Osteoblast (primary cell): ENCODE data around the gene CCSER2. TPM values are rescaled to one million over a fixed set of nuclear protein-coding genes. Genes with fewer than 3 reads are reported as not detected.
A peak's percentile ranks its signal among the peaks of the same experiment; 100 is the strongest.

Experiments
- DNase-seq: peaks from one replicate; pipeline ENCODE4 v3.0.0; 2011; ENCODE audit warnings: low spot score, mixed read lengths; ENCODE audit not compliant: insufficient read length; ENCODE audit errors: missing footprints
- H2AFZ ChIP-seq: 2 replicates; pipeline ENCODE4 v1.6.0; 2011; ENCODE audit warnings: mild to moderate bottlenecking, low read length
- H3K27ac ChIP-seq: 2 replicates; pipeline ENCODE4 v1.5.1; 2011; ENCODE audit warnings: mild to moderate bottlenecking, low read depth, low read length, moderate library complexity
- H3K27me3 ChIP-seq: 2 replicates; pipeline ENCODE4 v1.6.0; 2012; ENCODE audit warnings: mild to moderate bottlenecking, control low read depth, inconsistent platforms, low read length, moderate library complexity; ENCODE audit not compliant: insufficient read depth
- H3K36me3 ChIP-seq: 2 replicates; pipeline ENCODE4 v1.5.1; 2011; ENCODE audit warnings: mild to moderate bottlenecking, low read length, control low read depth, moderate library complexity; ENCODE audit not compliant: insufficient read depth
- H3K4me1 ChIP-seq: 2 replicates; pipeline ENCODE4 v1.5.1; 2011; ENCODE audit warnings: mild to moderate bottlenecking, low read length, control low read depth, moderate library complexity; ENCODE audit not compliant: insufficient read depth
- H3K4me2 ChIP-seq: 2 replicates; pipeline ENCODE4 v1.6.0; 2011; ENCODE audit warnings: mild to moderate bottlenecking, low read length; ENCODE audit not compliant: insufficient read depth
- H3K4me3 ChIP-seq: fragments of 200-600 bp; sonication (generic); 3 replicates; pipeline ENCODE4 v1.5.1; 2012; ENCODE audit warnings: mild to moderate bottlenecking, low read length, inconsistent platforms; ENCODE audit not compliant: insufficient read depth
- H3K79me2 ChIP-seq: 2 replicates; pipeline ENCODE4 v1.6.0; 2012; ENCODE audit warnings: mild to moderate bottlenecking, low read length, control low read depth, inconsistent platforms; ENCODE audit not compliant: insufficient read depth
- H3K9me3 ChIP-seq: 2 replicates; pipeline ENCODE4 v1.5.1; 2011; ENCODE audit warnings: low read depth, low read length, control low read depth
- H4K20me1 ChIP-seq: 2 replicates; pipeline ENCODE4 v1.6.0; 2012; ENCODE audit warnings: mild to moderate bottlenecking, low read length, control low read depth; ENCODE audit not compliant: insufficient read depth
- total RNA-seq: library from RNA; depleted of rRNA; stranded (reverse); fragments of >200 nt; gene quantifications from 2 replicates; pipeline ENCODE4 v1.2.3, GENCODE V29; 2012
- TF ChIP-seq, protein P1 (sequence below): IDR thresholded peaks from 2 replicates; pipeline ENCODE4 v1.5.1; 2011; ENCODE audit warnings: mild to moderate bottlenecking, low read depth, low read length, moderate library complexity; ENCODE audit errors: extremely low read depth

The CCSER2 gene
- total RNA-seq, 1 donor: 58.3 TPM

DNA sequence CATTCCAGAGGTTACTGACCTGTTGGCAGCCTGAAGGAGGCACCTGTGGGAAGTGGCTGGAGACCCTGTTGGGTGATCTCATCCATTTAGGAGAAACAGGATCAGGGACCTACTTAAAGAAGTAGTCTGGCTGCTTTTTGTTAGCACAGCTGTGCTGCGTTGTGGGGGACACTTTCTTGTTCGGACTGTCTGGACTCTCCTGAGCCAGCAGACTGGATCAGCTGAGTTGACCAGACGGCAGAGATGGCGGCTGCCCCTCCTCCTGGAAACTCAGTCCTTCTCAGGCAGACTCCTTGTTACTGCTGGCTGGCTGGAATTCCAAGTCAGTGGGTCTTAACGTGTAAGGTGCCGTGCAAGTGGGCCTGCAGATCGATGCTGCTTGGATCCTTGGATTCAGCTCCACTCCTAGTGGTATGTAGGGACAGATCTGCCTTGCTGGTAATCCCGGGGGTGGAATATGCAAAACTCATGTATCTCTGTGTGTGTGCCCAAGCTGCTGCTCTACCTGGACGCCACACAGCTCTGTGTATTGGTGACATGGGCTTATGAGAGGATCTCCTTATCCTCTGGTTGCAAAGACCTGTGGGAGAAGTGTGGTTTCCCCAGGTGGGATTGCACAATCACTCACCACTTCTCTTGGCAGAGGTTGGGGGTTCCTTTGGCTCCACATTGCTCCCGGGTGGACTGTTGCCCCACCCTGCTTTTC lies 87.3 kb downstream of the CCSER2 start:
- Histone ChIP-seq H3K4me1 (no peaks in the 10 kb centered on the region), H3K4me3 (no peak overlapping the region), H2AFZ (no peak overlapping the region), H3K27ac (no peak overlapping the region), H4K20me1 (no peaks in the 10 kb centered on the region), H3K9me3 (peaks cover 2% of the 10 kb centered on the region), H3K4me2 (no peak overlapping the region), H3K27me3 (no peaks in the 10 kb centered on the region), H3K79me2 (peaks cover 59% of the 10 kb centered on the region), H3K36me3 (no peaks in the 10 kb centered on the region)
- TF ChIP-seq, protein P1, sequence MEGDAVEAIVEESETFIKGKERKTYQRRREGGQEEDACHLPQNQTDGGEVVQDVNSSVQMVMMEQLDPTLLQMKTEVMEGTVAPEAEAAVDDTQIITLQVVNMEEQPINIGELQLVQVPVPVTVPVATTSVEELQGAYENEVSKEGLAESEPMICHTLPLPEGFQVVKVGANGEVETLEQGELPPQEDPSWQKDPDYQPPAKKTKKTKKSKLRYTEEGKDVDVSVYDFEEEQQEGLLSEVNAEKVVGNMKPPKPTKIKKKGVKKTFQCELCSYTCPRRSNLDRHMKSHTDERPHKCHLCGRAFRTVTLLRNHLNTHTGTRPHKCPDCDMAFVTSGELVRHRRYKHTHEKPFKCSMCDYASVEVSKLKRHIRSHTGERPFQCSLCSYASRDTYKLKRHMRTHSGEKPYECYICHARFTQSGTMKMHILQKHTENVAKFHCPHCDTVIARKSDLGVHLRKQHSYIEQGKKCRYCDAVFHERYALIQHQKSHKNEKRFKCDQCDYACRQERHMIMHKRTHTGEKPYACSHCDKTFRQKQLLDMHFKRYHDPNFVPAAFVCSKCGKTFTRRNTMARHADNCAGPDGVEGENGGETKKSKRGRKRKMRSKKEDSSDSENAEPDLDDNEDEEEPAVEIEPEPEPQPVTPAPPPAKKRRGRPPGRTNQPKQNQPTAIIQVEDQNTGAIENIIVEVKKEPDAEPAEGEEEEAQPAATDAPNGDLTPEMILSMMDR: no peak
- no peak for DNase-seq

DNA sequence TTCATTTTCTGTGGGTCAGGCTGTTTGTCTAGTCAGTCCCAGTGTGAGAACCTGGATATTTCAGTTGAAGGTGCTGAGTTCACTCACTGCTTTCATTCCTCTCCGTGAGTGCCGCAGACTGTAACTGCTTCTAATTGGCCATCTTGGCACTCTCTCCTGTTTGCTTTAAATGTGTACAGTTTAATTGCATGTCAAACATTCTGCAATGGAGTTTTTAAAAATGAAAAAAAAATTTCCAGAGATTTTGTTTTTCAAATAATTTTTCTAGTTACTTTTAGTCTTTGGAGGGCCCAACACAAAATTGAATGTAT lies 87.8 kb downstream of the CCSER2 start:
- Histone ChIP-seq H2AFZ (no peak overlapping the region), H4K20me1 (no peaks in the 10 kb centered on the region), H3K27me3 (no peaks in the 10 kb centered on the region), H3K4me1 (no peaks in the 10 kb centered on the region), H3K79me2 (peaks cover 54% of the 10 kb centered on the region), H3K4me3 (no peak overlapping the region), H3K4me2 (no peak overlapping the region), H3K27ac (no peak overlapping the region), H3K36me3 (no peaks in the 10 kb centered on the region), H3K9me3 (peaks cover 2% of the 10 kb centered on the region)
- no peak for DNase-seq
- TF ChIP-seq, protein P1: no peak

DNA sequence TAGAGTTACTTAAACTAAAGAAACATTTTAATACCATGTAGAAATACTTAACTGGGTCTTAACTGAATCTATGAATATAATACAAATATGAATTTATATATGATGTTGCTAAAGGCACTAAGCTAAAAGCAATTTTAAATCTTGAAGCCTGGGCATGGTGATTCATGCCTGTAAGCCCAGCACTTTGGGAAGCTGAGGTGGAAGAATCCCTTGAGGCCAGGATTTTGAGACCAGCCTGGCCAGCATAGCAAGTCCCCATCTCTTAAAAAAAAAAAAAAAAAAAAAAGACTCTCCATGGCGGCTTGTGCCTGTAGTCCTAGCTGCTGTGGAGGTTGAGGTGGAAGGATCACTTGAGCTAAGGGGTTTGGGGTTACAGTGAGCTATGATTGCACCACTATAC lies 95.3 kb downstream of the CCSER2 start:
- no peak for DNase-seq
- Histone ChIP-seq H3K9me3 (no peaks in the 10 kb centered on the region), H3K4me1 (peaks cover 18% of the 10 kb centered on the region), H3K27ac (peak overlapping the region; percentile 91), H2AFZ (no peak overlapping the region), H3K4me3 (no peak overlapping the region), H3K27me3 (no peaks in the 10 kb centered on the region), H3K4me2 (peak overlapping the region; percentile 74), H3K79me2 (peaks cover 40% of the 10 kb centered on the region), H3K36me3 (peaks cover 11% of the 10 kb centered on the region), H4K20me1 (no peaks in the 10 kb centered on the region)
- TF ChIP-seq, protein P1: no peak

DNA sequence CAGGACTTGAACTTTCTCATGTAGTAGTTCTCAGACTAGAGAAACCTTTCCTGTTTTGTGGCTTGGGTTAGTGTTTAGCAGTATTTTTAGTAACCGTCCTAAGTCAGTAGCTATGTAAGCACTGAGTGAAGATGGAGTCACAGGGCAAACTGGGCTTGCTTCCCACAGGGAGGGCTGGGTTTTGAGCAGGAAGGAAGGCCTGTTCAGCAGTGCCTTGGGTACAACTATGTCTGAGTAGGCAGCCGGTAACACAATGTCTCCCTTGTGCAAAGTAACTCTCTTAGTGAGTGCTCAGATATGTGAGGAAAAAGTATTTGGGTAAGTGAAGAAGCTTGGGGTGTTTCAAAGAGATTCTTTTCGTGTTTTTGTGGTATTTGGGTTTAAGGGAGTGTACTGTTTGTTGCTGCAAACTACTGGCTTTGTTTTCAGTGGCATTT lies 96.4 kb downstream of the CCSER2 start:
- Histone ChIP-seq H4K20me1 (no peaks in the 10 kb centered on the region), H3K4me1 (peaks cover 18% of the 10 kb centered on the region)
- TF ChIP-seq, protein P1: no peak

More for the DNA sequence above, 96.4 kb downstream of the CCSER2 start:
- H3K27me3 ChIP-seq: no peaks in the 10 kb centered on the region
- H3K4me3 ChIP-seq: peak overlapping the region; percentile 53
- peak overlapping the region; percentile 47 for H2AFZ ChIP-seq
- peaks cover 45% of the 10 kb centered on the region for H3K79me2 ChIP-seq
- peak overlapping the region; percentile 91 for H3K27ac ChIP-seq
- H3K36me3 ChIP-seq: peaks cover 11% of the 10 kb centered on the region
- DNase-seq: peak; percentile 43
- H3K9me3 ChIP-seq: no peaks in the 10 kb centered on the region
- peak overlapping the region; percentile 74 for H3K4me2 ChIP-seq
